GM12872 (cell line): Measurements from ENCODE around the gene TOR3A.

Source experiments
- CTCF ChIP-seq: IDR thresholded peaks from 3 replicates; pipeline ENCODE4 v1.5.1; 2011; ENCODE audit warnings: low read depth, mild to moderate bottlenecking, low read length, moderate library complexity; ENCODE audit not compliant: insufficient read depth

TOR3A gene

GRCh38 chr1:179120736-179121135 lies 38.9 kb downstream of the TOR3A start:
- no peak for TF ChIP-seq CTCF

- TF ChIP-seq CTCF, result peak; percentile 69
Measured at GRCh38 chr1:179121159-179121938, 39.5 kb downstream of the TOR3A start.

- no peak for TF ChIP-seq CTCF
Measured at GRCh38 chr1:179124873-179125272, 43.0 kb downstream of the TOR3A start.

- no peak for TF ChIP-seq CTCF
Measured at GRCh38 chr1:179126338-179127060, 44.6 kb downstream of the TOR3A start.

GRCh38 chr1:179127163-179127895 lies 45.5 kb downstream of the TOR3A start:
- no peak for TF ChIP-seq CTCF

- no peak for TF ChIP-seq CTCF
Measured at GRCh38 chr1:179128520-179128919, 46.6 kb downstream of the TOR3A start.

- no peak for TF ChIP-seq CTCF
Measured at GRCh38 chr1:179129702-179130473, 48.0 kb downstream of the TOR3A start.
